Lung (tissue), 12 donors: ENCODE results near the gene ITGB7. TPM values are rescaled to one million over a fixed set of nuclear protein-coding genes. Genes with fewer than 3 reads are reported as not detected.
"Not testable (repeated sequence)": the region's sequence is repeated elsewhere in the genome, so short reads cannot be mapped to it uniquely, and the experiment has no call there.

Source experiments
- ATAC-seq: fragments of 200-7000 bp; cut with Tn5 transposase; one replicate; pipeline ENCODE4 v1.9.1; 2020; ENCODE audit warnings: moderate number of reproducible peaks; ENCODE audit not compliant: insufficient read depth, low FRiP score
- DNase-seq, 3 donors: peaks; one replicate each; pipeline ENCODE4 v3.0.0-alpha.2; 2013 to 2017
- H3K27ac ChIP-seq, 2 donors: one replicate each; pipeline ENCODE4 v1.5.1; 2013; ENCODE audit warnings: mild to moderate bottlenecking in 2 of 2, moderate library complexity in 2 of 2, control low read depth in 1 of 2, inconsistent platforms in 1 of 2, low read depth in 1 of 2, low read length in 1 of 2
- H3K27me3 ChIP-seq, 3 donors: one replicate each; pipeline ENCODE4 v1.5.1; 2013; ENCODE audit warnings: low read length in 2 of 3; ENCODE audit not compliant: control insufficient read depth in 3 of 3, insufficient read depth in 3 of 3
- H3K36me3 ChIP-seq, 4 donors: one replicate each; pipeline ENCODE4 v1.5.1; 2013; ENCODE audit warnings: low read length in 4 of 4, mild to moderate bottlenecking in 1 of 4, moderate library complexity in 1 of 4; ENCODE audit not compliant: control insufficient read depth in 4 of 4, insufficient read depth in 4 of 4
- H3K4me1 ChIP-seq, 5 donors: one replicate each; pipeline ENCODE4 v1.5.1; 2013; ENCODE audit warnings: low read length in 5 of 5, mild to moderate bottlenecking in 2 of 5, moderate library complexity in 1 of 5; ENCODE audit not compliant: control insufficient read depth in 5 of 5, insufficient read depth in 5 of 5
- H3K4me3 ChIP-seq: one replicate; pipeline ENCODE4 v1.5.1; 2013; ENCODE audit warnings: mild to moderate bottlenecking, control low read depth, moderate library complexity
- H3K9ac ChIP-seq, 2 donors: one replicate each; pipeline ENCODE4 v1.5.1; 2013; ENCODE audit warnings: low read length in 2 of 2, control low read depth in 1 of 2; ENCODE audit not compliant: insufficient read depth in 1 of 2
- H3K9me3 ChIP-seq, 4 donors: one replicate each; pipeline ENCODE4 v1.5.1; 2013; ENCODE audit warnings: low read length in 3 of 4, mild to moderate bottlenecking in 1 of 4, moderate library complexity in 1 of 4; ENCODE audit not compliant: control insufficient read depth in 4 of 4, insufficient read depth in 3 of 4
- CTCF ChIP-seq: IDR thresholded peaks from 2 replicates; pipeline ENCODE4 v1.5.1; 2012; ENCODE audit warnings: mild to moderate bottlenecking; ENCODE audit errors: control extremely low read depth, extremely low read depth
- whole genome bisulfite sequencing, 2 donors: extraction: QIAGEN DNeasy Blood & Tissue Kit; methylation state at CpG; one replicate each; pipeline ENCODE4 v1.1.7; 2013; 5-methylcytosine and 5-hydroxymethylcytosine counted together
- polyA plus RNA-seq, 2 donors: library from polyadenylated mRNA; stranded (reverse); fragments of 200-250 nt; gene quantifications; one replicate each; pipeline ENCODE4 v1.2.1, GENCODE V29; 2013
- total RNA-seq, 2 donors: library from RNA; depleted of rRNA in 1 of 2; stranded (reverse); fragments of >200 nt in 1 of 2; gene quantifications; one replicate each; pipeline ENCODE4 v1.2.1, GENCODE V29; 2014 to 2021
- donor health status: control.
- donor health status: control.
- donor health status: Bipolar disorder and iron deficiency.
- donor health status: healthy.
- donor health status: DM: yes; HTN: yes; CAD: no.

ITGB7 gene
- total and polyA plus RNA-seq, 4 donors: 2.3 to 7.9 (median 5.0) TPM

DNA sequence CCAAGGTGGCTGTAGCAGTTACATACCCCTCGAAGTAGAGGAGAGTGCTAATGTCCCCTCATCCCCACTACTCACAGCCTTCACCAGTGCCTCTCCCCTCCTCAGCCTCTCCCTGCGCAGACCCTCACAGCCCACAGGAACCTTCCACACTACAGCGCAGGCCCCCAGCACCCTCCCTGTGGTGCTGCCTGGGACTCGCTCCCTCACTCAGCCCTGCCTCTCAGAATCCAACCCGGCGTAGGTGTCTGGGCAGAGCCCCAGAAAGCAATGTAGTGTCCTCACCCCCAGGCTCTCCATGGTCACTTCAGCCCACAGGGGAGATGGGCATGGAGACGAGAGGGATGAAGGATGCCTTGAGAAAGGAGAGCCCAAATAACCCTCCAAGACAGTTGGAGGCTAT, 37.4 kb downstream of the ITGB7 start:
- H3K27me3 ChIP-seq: no peaks in the 10 kb centered on the region
- DNase-seq: no peak
- no peaks in the 10 kb centered on the region for H3K9me3 ChIP-seq
- H3K36me3 ChIP-seq: peaks cover 0 to 14% (median 10%) of the 10 kb centered on the region in 4 donors
- 94 to 97% methylated on average over 7 of the region's 7 CpGs for WGBS, 2 donors
- no peak overlapping the region for H3K9ac ChIP-seq
- ATAC-seq: no peak
- TF ChIP-seq CTCF: no peak
- peaks cover 0 to 5% (median 0%) of the 10 kb centered on the region in 5 donors for H3K4me1 ChIP-seq
- no peak overlapping the region for H3K4me3 ChIP-seq
- H3K27ac ChIP-seq: no peak overlapping the region

DNA sequence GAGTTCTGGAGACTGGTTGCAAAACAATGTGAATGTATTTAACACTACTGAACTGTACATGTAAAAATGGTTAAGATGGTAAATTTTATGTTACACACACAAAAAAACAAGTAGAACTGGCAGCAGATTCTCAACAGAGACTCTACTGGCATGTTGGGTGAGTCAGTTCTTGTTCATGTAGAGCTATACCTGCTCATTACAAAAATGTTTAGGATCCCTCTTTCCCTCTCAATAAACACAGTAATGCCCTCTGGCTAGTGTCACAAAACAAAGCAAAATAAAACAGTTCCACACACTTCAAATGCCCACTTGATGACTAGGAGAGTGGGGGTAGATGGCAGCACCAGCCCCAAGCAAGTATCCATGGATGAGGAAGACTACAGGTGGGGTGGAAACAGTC, 40.2 kb downstream of the ITGB7 start:
- ATAC-seq (no peak), DNase-seq (no peak)
- Histone ChIP-seq H3K27me3 (no peaks in the 10 kb centered on the region), H3K9ac (no peak overlapping the region), H3K4me3 (no peak overlapping the region), H3K36me3 (peaks cover 0 to 14% (median 11%) of the 10 kb centered on the region in 4 donors), H3K27ac (no peak overlapping the region), H3K9me3 (no peaks in the 10 kb centered on the region), H3K4me1 (peaks cover 0 to 3% (median 0%) of the 10 kb centered on the region in 5 donors)
- TF ChIP-seq CTCF: no peak

DNA sequence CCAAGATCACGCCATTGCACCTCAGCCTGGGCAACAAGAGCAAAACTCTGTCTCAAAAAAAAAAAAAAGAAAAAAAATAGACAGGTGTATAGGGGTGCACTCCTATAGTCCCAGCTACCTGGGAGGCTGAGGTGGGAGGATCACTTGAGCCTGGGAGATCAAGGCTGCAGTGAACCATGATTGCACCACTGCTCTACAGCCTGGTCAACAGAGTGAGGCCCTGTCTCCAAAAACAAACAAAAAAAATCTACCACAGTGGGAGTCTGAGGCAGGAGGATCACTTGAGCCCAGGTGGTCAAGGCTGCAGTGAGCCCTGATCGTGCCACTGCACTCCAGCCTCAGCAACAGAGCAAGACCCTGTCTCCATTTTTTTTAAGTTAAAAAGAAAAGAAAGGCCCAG, 44.0 kb downstream of the ITGB7 start:
- H3K27ac ChIP-seq, H3K36me3 ChIP-seq, H3K4me1 ChIP-seq, DNase-seq, ATAC-seq, H3K27me3 ChIP-seq, H3K9me3 ChIP-seq, H3K9ac ChIP-seq, H3K4me3 ChIP-seq: not testable (repeated sequence)
- WGBS, 2 donors: 94 to 97% methylated on average over 2 of the region's 2 CpGs

DNA sequence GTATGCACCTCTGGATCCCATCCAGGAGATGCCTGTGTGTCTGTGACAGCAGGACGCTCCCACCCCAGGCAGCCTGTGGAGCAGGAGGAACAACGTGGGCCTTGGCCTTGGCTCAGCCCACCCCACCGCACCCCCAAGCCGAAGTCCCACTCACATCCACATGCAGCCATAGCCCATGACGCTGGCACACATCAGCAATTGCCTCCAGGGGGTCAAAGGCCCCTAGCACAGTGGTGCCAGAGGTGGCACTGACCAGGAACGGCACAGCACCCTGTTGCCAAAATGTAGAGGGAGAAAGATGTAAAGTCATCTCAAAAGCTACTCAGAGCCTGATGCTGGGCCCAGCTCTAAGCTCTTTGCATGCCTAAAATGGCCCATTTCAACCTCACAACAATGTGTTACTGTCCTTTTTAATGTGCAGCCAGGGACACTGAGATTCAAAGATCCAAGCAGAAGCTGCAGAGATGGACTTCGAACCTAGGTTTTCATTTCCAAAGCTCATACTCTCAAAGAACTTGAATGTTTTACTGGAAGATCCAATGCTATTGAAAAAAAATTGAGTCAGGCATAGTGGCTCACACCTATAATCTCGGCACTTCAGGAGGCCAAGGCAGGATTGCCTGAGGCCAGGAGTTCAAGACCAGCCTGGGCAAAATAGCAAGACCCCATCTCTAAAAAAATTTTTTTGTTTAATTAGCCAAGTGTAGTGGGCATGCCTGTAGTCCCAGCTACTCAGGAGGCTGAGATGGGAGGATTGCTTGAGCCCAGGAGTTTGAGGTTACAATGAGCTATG, 45.7 kb downstream of the ITGB7 start:
- DNase-seq: no peak
- no peak for ATAC-seq
- 95 to 97% methylated on average over 8 of the region's 8 CpGs for WGBS, 2 donors

More for the DNA sequence above, 45.7 kb downstream of the ITGB7 start:
- no peak overlapping the region for H3K27ac ChIP-seq
- TF ChIP-seq CTCF: no peak
- H3K4me1 ChIP-seq: no peaks in the 10 kb centered on the region
- peaks cover 0 to 8% (median 3%) of the 10 kb centered on the region in 4 donors for H3K36me3 ChIP-seq
- peaks cover 0 to 3% (median 0%) of the 10 kb centered on the region in 4 donors for H3K9me3 ChIP-seq
- no peaks in the 10 kb centered on the region for H3K27me3 ChIP-seq
- H3K9ac ChIP-seq: no peak overlapping the region
- H3K4me3 ChIP-seq: no peak overlapping the region
